Body of pancreas (tissue), 4 donors: ENCODE data around the gene PBX3.

Experiments used
- CTCF ChIP-seq, 7 experiments: fragments of 450-650 bp in 4 of 7; fragments of 200-600 bp in 3 of 7; sonication (generic) in 3 of 7; IDR thresholded peaks; one replicate each; pipeline ENCODE4 v1.5.1; 2016 to 2019; ENCODE audit warnings: antibody characterized with exemption in 7 of 7
- POLR2A ChIP-seq, 3 donors: fragments of 450-650 bp; IDR thresholded peaks; one replicate each; pipeline ENCODE4 v1.6.1; 2016; ENCODE audit warnings: antibody characterized with exemption in 3 of 3, mild to moderate bottlenecking in 2 of 3

- TF ChIP-seq POLR2A (IDR thresholded peaks at IDR 0.05) (no peak), CTCF (IDR thresholded peaks at IDR 0.05) (no peak)
These were observed 131.0 kb downstream of the PBX3 start for GRCh38 chr9:125878164-125878631.
